SK-N-SH (cell line): ENCODE results near the gene KCNC2.

ENCODE experiments used
- GABPA ChIP-seq: IDR thresholded peaks from 2 replicates; pipeline ENCODE4 v1.4.0; 2012; ENCODE audit warnings: low read depth, mild to moderate bottlenecking
- MXI1 ChIP-seq: IDR thresholded peaks from 2 replicates; pipeline ENCODE4 v1.6.1; 2012; ENCODE audit warnings: mild to moderate bottlenecking, low read depth, low read length, improper control_type of control experiment
- POLR2AphosphoS5 ChIP-seq: IDR thresholded peaks from 2 replicates; pipeline ENCODE4 v1.6.1; 2012; ENCODE audit warnings: low read depth, low read length
- RFX5 ChIP-seq: IDR thresholded peaks from 2 replicates; pipeline ENCODE4 v1.6.1; 2012; ENCODE audit warnings: mild to moderate bottlenecking, improper control_type of control experiment, low read length
- SIN3A ChIP-seq: IDR thresholded peaks from 2 replicates; pipeline ENCODE4 v1.6.1; 2012; ENCODE audit warnings: low read depth, mild to moderate bottlenecking, low read length, moderate library complexity, borderline replicate concordance
- TF ChIP-seq, protein P1 (sequence below): fragments of 200-600 bp; sonication (generic); IDR thresholded peaks from 2 replicates; pipeline ENCODE4 v1.6.1; 2017; ENCODE audit warnings: antibody characterized with exemption, mild to moderate bottlenecking, moderate library complexity
- TF ChIP-seq, protein P2 (sequence below): IDR thresholded peaks from 2 replicates; pipeline ENCODE4 v1.4.0; 2012; ENCODE audit warnings: low read depth, borderline replicate concordance

DNA sequence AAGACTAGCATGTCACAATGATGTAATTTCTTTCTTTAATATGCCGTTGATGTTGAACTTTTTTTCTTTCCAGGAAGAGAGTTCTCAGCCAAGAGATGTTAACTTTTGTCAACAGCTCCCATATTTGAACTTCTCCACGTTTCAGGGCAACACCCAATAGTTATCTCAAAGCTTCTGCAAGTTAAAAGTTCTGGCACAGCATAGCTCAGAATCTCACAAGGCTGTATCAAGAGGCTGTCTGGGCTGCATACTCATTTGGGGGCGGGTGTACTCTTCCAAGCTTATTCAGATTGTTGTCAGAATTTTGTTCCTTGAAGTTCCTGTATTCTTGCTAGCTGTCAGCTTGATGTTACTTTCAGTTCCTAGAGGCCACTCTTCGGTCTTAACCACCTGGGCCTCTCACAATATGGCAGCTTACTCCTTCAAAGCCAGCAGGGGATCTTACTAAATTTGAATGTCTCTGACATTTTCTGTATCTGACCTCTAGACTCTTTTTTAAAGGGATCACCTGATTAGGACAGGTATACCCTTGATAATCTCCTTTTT is 38.9 kb downstream of the KCNC2 start:
- TF ChIP-seq, protein P1, sequence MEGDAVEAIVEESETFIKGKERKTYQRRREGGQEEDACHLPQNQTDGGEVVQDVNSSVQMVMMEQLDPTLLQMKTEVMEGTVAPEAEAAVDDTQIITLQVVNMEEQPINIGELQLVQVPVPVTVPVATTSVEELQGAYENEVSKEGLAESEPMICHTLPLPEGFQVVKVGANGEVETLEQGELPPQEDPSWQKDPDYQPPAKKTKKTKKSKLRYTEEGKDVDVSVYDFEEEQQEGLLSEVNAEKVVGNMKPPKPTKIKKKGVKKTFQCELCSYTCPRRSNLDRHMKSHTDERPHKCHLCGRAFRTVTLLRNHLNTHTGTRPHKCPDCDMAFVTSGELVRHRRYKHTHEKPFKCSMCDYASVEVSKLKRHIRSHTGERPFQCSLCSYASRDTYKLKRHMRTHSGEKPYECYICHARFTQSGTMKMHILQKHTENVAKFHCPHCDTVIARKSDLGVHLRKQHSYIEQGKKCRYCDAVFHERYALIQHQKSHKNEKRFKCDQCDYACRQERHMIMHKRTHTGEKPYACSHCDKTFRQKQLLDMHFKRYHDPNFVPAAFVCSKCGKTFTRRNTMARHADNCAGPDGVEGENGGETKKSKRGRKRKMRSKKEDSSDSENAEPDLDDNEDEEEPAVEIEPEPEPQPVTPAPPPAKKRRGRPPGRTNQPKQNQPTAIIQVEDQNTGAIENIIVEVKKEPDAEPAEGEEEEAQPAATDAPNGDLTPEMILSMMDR: no peak
- TF ChIP-seq SIN3A: no peak
- TF ChIP-seq, protein P2, sequence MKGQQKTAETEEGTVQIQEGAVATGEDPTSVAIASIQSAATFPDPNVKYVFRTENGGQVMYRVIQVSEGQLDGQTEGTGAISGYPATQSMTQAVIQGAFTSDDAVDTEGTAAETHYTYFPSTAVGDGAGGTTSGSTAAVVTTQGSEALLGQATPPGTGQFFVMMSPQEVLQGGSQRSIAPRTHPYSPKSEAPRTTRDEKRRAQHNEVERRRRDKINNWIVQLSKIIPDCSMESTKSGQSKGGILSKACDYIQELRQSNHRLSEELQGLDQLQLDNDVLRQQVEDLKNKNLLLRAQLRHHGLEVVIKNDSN: no peak
- no peak for TF ChIP-seq POLR2AphosphoS5
- no peak for TF ChIP-seq GABPA
- no peak for TF ChIP-seq RFX5
- no peak for TF ChIP-seq MXI1
